Keratinocyte (primary cell): ENCODE measurements around the gene RAB13.

Source experiments
- EZH2 ChIP-seq: IDR thresholded peaks from one replicate; pipeline ENCODE4 v1.6.1; 2012; ENCODE audit warnings: inconsistent platforms, mild to moderate bottlenecking, low read length, moderate library complexity
- TF ChIP-seq, protein P1 (sequence below), 3 experiments: IDR thresholded peaks in 1 of 3; conservative IDR thresholded peaks in 1 of 3; optimal IDR thresholded peaks in 1 of 3; 2 replicates in 2 of 3; 3 replicates in 1 of 3; pipeline versions ENCODE3 to v1.5.1; 2011; ENCODE audit warnings: low read length in 3 of 3, mild to moderate bottlenecking in 3 of 3, moderate library complexity in 2 of 3, control low read depth in 1 of 3, inconsistent platforms in 1 of 3; ENCODE audit not compliant: insufficient read depth in 2 of 3; ENCODE audit errors: extremely low read depth in 1 of 3

DNA sequence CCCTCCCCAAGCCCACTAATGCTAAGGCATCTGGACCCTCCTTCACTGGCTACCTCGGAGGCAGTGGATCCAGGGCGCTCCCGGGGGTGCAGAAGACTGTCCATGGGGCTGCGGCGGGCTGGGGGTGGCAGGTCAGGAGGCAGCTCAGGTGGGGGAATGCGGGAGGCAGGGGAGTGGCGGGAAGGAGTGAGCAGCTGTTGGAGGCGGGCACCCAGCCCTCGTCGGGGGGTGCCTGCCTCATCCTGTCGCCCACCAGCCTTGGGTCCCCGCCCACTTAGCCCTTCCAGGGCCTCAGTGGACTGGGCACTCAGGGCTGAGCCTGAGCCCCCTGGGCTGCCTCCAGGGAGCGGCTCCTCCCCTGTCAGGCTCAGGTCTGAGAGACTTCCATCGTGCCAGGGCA is 52.7 kb downstream of the RAB13 start:
- TF ChIP-seq, protein P1, sequence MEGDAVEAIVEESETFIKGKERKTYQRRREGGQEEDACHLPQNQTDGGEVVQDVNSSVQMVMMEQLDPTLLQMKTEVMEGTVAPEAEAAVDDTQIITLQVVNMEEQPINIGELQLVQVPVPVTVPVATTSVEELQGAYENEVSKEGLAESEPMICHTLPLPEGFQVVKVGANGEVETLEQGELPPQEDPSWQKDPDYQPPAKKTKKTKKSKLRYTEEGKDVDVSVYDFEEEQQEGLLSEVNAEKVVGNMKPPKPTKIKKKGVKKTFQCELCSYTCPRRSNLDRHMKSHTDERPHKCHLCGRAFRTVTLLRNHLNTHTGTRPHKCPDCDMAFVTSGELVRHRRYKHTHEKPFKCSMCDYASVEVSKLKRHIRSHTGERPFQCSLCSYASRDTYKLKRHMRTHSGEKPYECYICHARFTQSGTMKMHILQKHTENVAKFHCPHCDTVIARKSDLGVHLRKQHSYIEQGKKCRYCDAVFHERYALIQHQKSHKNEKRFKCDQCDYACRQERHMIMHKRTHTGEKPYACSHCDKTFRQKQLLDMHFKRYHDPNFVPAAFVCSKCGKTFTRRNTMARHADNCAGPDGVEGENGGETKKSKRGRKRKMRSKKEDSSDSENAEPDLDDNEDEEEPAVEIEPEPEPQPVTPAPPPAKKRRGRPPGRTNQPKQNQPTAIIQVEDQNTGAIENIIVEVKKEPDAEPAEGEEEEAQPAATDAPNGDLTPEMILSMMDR (optimal IDR thresholded peaks at IDR 0.05 in 1 of 3, IDR thresholded peaks at IDR 0.05 in 1 of 3, conservative IDR thresholded peaks at IDR 0.05 in 1 of 3; ENCODE audit: extremely low read depth in 1 of 3, insufficient read depth in 2 of 3, low read length in 3 of 3), result no peak
- TF ChIP-seq EZH2, result no peak
